Nephron progenitor cell (in vitro differentiated cells): ENCODE measurements around the gene JUN.

Source experiments
- DNase-seq: peaks from one replicate; pipeline ENCODE4 v3.0.0; 2021
- H3K27ac Mint-ChIP-seq: 2 replicates; pipeline ENCODE4 v1.8.0; 2021; ENCODE audit warnings: mild to moderate bottlenecking, moderate library complexity, mixed read lengths
- H3K27me3 Mint-ChIP-seq: 2 replicates; pipeline ENCODE4 v1.8.0; 2021; ENCODE audit warnings: mild to moderate bottlenecking, low read depth, mixed read lengths; ENCODE audit not compliant: poor library complexity
- H3K36me3 Mint-ChIP-seq: 2 replicates; pipeline ENCODE4 v1.8.0; 2021; ENCODE audit warnings: low read depth, mixed read lengths
- H3K4me1 Mint-ChIP-seq: 2 replicates; pipeline ENCODE4 v1.8.0; 2021; ENCODE audit warnings: mixed read lengths
- H3K4me3 Mint-ChIP-seq: 2 replicates; pipeline ENCODE4 v1.8.0; 2021; ENCODE audit warnings: mild to moderate bottlenecking, moderate library complexity, mixed read lengths
- H3K9me3 Mint-ChIP-seq: 2 replicates; pipeline ENCODE4 v1.8.0; 2021; ENCODE audit warnings: mild to moderate bottlenecking, moderate library complexity, mixed read lengths
- CTCF ChIP-seq: fragments of 200-600 bp; sonication (generic); IDR thresholded peaks from 2 replicates; pipeline ENCODE4 v1.5.0; 2021; ENCODE audit warnings: antibody characterized with exemption

JUN gene

GRCh38 chr1:58780411-58780810 lies 3.4 kb downstream of the JUN start:
- TF ChIP-seq CTCF: no peak
- H3K27me3 Mint-ChIP-seq: peaks cover 15% of the 10 kb centered on the region
- H3K9me3 Mint-ChIP-seq: no peaks in the 10 kb centered on the region
- peaks cover 37% of the 10 kb centered on the region for H3K4me1 Mint-ChIP-seq
- peaks cover 5% of the 10 kb centered on the region for H3K36me3 Mint-ChIP-seq
- H3K4me3 Mint-ChIP-seq: peak overlapping the region; percentile 98
- DNase-seq: no peak
- H3K27ac Mint-ChIP-seq: no peak overlapping the region

- peaks cover 5% of the 10 kb centered on the region for H3K36me3 Mint-ChIP-seq
- peak overlapping the region; percentile 21 for H3K27ac Mint-ChIP-seq
- H3K9me3 Mint-ChIP-seq: no peaks in the 10 kb centered on the region
- peak overlapping the region; percentile 98 for H3K4me3 Mint-ChIP-seq
- peaks cover 37% of the 10 kb centered on the region for H3K4me1 Mint-ChIP-seq
- peaks cover 10% of the 10 kb centered on the region for H3K27me3 Mint-ChIP-seq
- no peak for TF ChIP-seq CTCF
- DNase-seq: no peak
Measured at GRCh38 chr1:58779801-58780382, 4.0 kb downstream of the JUN start.

GRCh38 chr1:58779059-58779754 lies 4.6 kb downstream of the JUN start:
- H3K36me3 Mint-ChIP-seq: peaks cover 5% of the 10 kb centered on the region
- no peak overlapping the region for H3K27ac Mint-ChIP-seq
- H3K9me3 Mint-ChIP-seq: no peaks in the 10 kb centered on the region
- peaks cover 37% of the 10 kb centered on the region for H3K4me1 Mint-ChIP-seq
- no peak for DNase-seq
- no peak for TF ChIP-seq CTCF
- peaks cover 12% of the 10 kb centered on the region for H3K27me3 Mint-ChIP-seq
- peak overlapping the region; percentile 35 for H3K4me3 Mint-ChIP-seq

GRCh38 chr1:58778385-58779000 lies 5.4 kb downstream of the JUN start:
- no peak for TF ChIP-seq CTCF
- Mint-ChIP-seq H3K4me1 (peaks cover 44% of the 10 kb centered on the region), H3K27ac (no peak overlapping the region), H3K36me3 (peaks cover 5% of the 10 kb centered on the region), H3K27me3 (peaks cover 12% of the 10 kb centered on the region), H3K9me3 (no peaks in the 10 kb centered on the region), H3K4me3 (peak overlapping the region; percentile 35)
- no peak for DNase-seq

- H3K36me3 Mint-ChIP-seq: no peaks in the 10 kb centered on the region
- no peak overlapping the region for H3K27ac Mint-ChIP-seq
- no peak for DNase-seq
- H3K9me3 Mint-ChIP-seq: no peaks in the 10 kb centered on the region
- H3K4me3 Mint-ChIP-seq: no peak overlapping the region
- no peak for TF ChIP-seq CTCF
- peaks cover 15% of the 10 kb centered on the region for H3K27me3 Mint-ChIP-seq
- peaks cover 19% of the 10 kb centered on the region for H3K4me1 Mint-ChIP-seq
Measured at GRCh38 chr1:58774027-58774426, 9.8 kb downstream of the JUN start.
